Thyroid gland (tissue), 4 donors: ENCODE data around the gene CEP295NL. TPM values are rescaled to one million over a fixed set of nuclear protein-coding genes. Genes with fewer than 3 reads are reported as not detected.

Experiments used
- DNase-seq, 2 donors: peaks; one replicate each; pipeline ENCODE4 v3.0.0-alpha.2; 2019
- H3K27ac ChIP-seq, 3 donors: fragments of 200-600 bp; sonication (generic); 1 replicate in 2 of 3; 2 replicates in 1 of 3; pipeline ENCODE4 v1.5.1; 2016 to 2019; ENCODE audit warnings: mild to moderate bottlenecking in 1 of 3, moderate library complexity in 1 of 3
- H3K27me3 ChIP-seq: fragments of 200-600 bp; sonication (generic); one replicate; pipeline ENCODE4 v1.5.1; 2019
- H3K36me3 ChIP-seq, 2 donors: fragments of 200-600 bp; sonication (generic); one replicate each; pipeline ENCODE4 v1.5.1; 2016 to 2019
- H3K4me1 ChIP-seq, 2 donors: fragments of 200-600 bp; sonication (generic); one replicate each; pipeline ENCODE4 v1.5.1; 2017 to 2019
- H3K4me3 ChIP-seq, 3 donors: fragments of 200-600 bp; sonication (generic); replicated peaks in 1 of 3; 1 replicate in 2 of 3; 2 replicates in 1 of 3; pipeline ENCODE4 v1.5.1; 2016; ENCODE audit warnings: mild to moderate bottlenecking in 1 of 3
- H3K9me3 ChIP-seq: fragments of 200-600 bp; sonication (generic); one replicate; pipeline ENCODE4 v1.5.1; 2017
- POLR2A ChIP-seq, 2 donors: fragments of 450-650 bp; IDR thresholded peaks; one replicate each; pipeline ENCODE4 v1.6.1; 2017; ENCODE audit warnings: antibody characterized with exemption in 2 of 2, mild to moderate bottlenecking in 2 of 2, moderate library complexity in 1 of 2
- WGBS, 2 donors: methylation state at CpG; one replicate each; pipeline ENCODE4 v1.1.5; 2017; 5-methylcytosine and 5-hydroxymethylcytosine counted together
- intact Hi-C: fragments of 100-400 bp; cut with DNase I; formaldehyde crosslinking; loops from one replicate; pipeline ENCODE4 v1.15.1; 2023
- total RNA-seq, 4 donors: library from RNA; depleted of rRNA; stranded (reverse); fragments of >200 nt; gene quantifications; one replicate each; pipeline ENCODE4 v1.2.3, GENCODE V29; 2016
- TF ChIP-seq, protein P1 (sequence below), 6 experiments: fragments of 200-600 bp in 3 of 6; fragments of 450-650 bp in 3 of 6; sonication (generic) in 3 of 6; IDR thresholded peaks; one replicate each; pipeline ENCODE4 v1.5.1; 2016 to 2019; ENCODE audit warnings: antibody characterized with exemption in 6 of 6, mild to moderate bottlenecking in 2 of 6, inconsistent platforms in 1 of 6, moderate library complexity in 1 of 6

Gene CEP295NL
- total RNA-seq, 4 donors from 2014 or later: 0.67 to 1.6 (median 1.4) TPM

DNA sequence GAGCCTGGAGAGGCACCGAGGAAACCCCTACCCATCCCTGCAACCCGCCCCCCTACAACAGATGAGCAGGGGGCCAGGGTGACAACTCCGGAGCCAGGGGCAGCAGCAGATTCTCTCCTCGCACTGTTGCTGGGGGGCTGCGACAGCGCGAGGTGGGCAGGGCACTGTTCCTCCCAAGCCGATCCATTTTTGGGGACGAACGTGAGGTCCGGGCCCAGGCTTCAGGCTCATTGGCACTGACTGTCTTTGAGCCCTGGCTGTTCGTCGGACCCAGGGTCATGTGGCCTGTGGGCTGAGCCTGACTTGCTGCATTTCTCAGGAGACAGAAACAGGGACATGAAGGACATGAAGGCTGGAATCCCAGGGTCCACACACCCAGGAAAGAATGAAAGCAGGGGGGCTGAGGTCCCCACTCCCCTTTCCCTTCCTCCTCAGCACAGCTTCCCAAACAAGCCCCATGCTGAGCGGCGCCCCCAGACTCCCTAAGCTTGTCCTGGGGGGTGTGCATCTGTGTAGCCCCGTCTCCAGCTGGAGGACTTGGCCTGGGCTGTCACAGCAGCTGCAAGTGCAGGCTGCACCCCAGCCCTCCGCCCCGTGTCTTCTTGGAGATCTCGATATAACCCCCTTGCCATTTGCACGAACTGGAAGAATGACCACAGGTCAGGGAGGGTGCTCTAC is 18.7 kb downstream of the CEP295NL start:
- Histone ChIP-seq H3K9me3 (no peaks in the 10 kb centered on the region), H3K27me3 (no peaks in the 10 kb centered on the region), H3K36me3 (no peaks in the 10 kb centered on the region), H3K27ac (peak overlapping the region; percentile 48 to 93 (median 67)), H3K4me3 (no peak overlapping the region), H3K4me1 (peaks cover 12 to 39% of the 10 kb centered on the region in 2 donors)
- intact Hi-C loops: no loop called here
- WGBS, 2 donors: 81 to 85% methylated on average over 7 to 17 of the region's 20 CpGs
- TF ChIP-seq POLR2A (IDR thresholded peaks at IDR 0.05): no peak
- no peak for DNase-seq

DNA sequence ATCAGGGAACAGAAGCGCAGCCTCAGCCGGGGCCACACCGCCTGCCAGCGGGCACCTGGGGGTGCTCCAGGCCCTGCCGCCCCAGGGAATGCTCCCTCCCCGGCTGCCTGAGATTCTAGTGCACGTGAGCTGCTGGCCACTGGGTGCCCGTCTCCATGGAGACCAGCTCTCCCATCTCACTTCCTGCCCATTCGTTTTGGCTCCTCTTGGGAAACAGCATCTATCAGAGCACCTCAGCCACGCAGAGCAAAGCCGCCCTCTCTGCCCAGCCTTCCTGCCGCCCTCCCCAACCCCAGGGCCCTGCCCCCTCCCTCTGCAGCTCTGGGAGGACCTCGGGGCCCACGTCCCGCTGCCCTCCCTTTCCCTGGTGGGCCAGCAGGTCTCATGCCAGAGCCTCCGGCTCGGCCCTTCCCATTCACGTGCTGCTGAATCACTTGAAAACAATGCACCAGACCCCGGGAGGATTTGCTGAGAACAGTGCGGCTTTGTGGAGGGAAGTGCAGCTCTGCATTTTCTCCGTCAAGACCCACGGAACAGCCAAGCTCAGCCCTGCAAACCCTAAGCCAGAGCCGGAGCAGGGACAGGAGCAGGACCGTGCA is 19.4 kb downstream of the CEP295NL start:
- WGBS, 2 donors: 47 to 55% methylated on average over 19 to 24 of the region's 24 CpGs
- DNase-seq: peak; percentile 45 to 49

DNA sequence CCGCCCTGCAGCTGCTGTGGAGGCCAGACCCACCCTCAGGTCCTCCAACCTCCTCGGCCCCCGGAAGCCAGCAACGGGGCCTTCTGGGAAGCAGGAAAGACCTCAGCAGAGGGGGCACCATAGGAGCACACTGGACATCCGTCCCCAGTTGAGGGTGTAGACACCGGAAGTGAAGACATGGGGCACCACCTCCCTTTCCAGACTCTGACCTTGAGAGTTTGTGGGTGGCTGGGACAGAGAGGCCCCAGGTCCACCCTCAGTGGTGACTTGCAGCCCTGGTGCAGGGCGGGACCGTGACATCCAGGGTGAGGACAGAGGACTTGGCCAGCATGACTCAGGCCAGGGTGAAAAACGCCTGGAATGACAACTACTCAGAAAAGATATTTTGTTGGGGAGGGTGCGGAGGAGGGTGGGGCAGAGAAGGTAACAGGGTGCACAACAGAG is 19.9 kb downstream of the CEP295NL start:
- no peaks in the 10 kb centered on the region for H3K9me3 ChIP-seq
- peaks cover 12 to 46% of the 10 kb centered on the region in 2 donors for H3K4me1 ChIP-seq
- no peak overlapping the region for H3K4me3 ChIP-seq
- intact Hi-C loops: no loop called here
- H3K27ac ChIP-seq: peak overlapping the region; percentile 67 to 93 (median 69)
- WGBS, 2 donors: 40 to 59% methylated on average over 7 to 10 of the region's 10 CpGs
- TF ChIP-seq, protein P1, sequence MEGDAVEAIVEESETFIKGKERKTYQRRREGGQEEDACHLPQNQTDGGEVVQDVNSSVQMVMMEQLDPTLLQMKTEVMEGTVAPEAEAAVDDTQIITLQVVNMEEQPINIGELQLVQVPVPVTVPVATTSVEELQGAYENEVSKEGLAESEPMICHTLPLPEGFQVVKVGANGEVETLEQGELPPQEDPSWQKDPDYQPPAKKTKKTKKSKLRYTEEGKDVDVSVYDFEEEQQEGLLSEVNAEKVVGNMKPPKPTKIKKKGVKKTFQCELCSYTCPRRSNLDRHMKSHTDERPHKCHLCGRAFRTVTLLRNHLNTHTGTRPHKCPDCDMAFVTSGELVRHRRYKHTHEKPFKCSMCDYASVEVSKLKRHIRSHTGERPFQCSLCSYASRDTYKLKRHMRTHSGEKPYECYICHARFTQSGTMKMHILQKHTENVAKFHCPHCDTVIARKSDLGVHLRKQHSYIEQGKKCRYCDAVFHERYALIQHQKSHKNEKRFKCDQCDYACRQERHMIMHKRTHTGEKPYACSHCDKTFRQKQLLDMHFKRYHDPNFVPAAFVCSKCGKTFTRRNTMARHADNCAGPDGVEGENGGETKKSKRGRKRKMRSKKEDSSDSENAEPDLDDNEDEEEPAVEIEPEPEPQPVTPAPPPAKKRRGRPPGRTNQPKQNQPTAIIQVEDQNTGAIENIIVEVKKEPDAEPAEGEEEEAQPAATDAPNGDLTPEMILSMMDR (IDR thresholded peaks at IDR 0.05): no peak
- TF ChIP-seq POLR2A (IDR thresholded peaks at IDR 0.05): no peak
- H3K27me3 ChIP-seq: no peaks in the 10 kb centered on the region
- peak; percentile 40 to 42 for DNase-seq
- no peaks in the 10 kb centered on the region for H3K36me3 ChIP-seq

More for the DNA sequence above, 19.4 kb downstream of the CEP295NL start:
- TF ChIP-seq, protein P1 (IDR thresholded peaks at IDR 0.05): no peak
- TF ChIP-seq POLR2A (IDR thresholded peaks at IDR 0.05): peak in 1 of 2 donors; percentile 20
- no peak overlapping the region for H3K4me3 ChIP-seq
- H3K9me3 ChIP-seq: no peaks in the 10 kb centered on the region
- no peaks in the 10 kb centered on the region for H3K36me3 ChIP-seq
- intact Hi-C loops: no loop called here
- peaks cover 12 to 46% of the 10 kb centered on the region in 2 donors for H3K4me1 ChIP-seq
- peak overlapping the region; percentile 67 to 93 (median 69) for H3K27ac ChIP-seq
- no peaks in the 10 kb centered on the region for H3K27me3 ChIP-seq

DNA sequence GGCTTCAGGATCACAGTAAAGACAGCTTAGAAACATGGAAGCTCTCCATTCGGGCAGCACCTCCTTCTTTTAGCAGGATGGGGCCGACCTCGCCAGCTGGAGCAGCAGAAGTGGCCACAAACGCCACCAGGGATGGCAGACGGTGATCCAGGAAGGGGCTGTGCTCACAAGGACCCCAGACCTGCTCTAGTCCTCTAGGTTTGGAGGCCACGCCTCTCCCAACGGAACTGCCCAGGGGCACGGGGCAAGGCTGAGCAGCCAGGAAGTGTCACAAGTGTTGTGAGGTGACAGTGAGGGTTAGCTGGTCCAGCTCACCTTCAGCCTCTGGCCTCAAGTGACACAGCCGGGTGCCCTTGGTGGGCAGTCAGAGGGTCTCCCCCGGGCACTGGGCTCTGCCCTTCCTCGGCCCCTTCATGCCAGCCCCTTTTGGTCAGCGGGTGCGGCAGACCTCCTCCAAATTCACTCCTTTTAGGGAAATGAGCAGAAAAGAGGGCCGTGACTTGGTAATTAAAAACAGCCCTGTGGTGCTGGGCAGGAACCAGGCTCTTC is 20.4 kb downstream of the CEP295NL start:
- Histone ChIP-seq H3K27me3 (no peaks in the 10 kb centered on the region), H3K36me3 (no peaks in the 10 kb centered on the region), H3K4me3 (no peak overlapping the region), H3K9me3 (no peaks in the 10 kb centered on the region), H3K4me1 (peaks cover 12 to 46% of the 10 kb centered on the region in 2 donors), H3K27ac (peak overlapping the region; percentile 67 to 93 (median 69))
- DNase-seq: no peak
- 64 to 78% methylated on average over 13 of the region's 14 CpGs for WGBS, 2 donors
- TF ChIP-seq, protein P1 (IDR thresholded peaks at IDR 0.05): no peak
- TF ChIP-seq POLR2A (IDR thresholded peaks at IDR 0.05): no peak
- intact Hi-C loops: no loop called here

DNA sequence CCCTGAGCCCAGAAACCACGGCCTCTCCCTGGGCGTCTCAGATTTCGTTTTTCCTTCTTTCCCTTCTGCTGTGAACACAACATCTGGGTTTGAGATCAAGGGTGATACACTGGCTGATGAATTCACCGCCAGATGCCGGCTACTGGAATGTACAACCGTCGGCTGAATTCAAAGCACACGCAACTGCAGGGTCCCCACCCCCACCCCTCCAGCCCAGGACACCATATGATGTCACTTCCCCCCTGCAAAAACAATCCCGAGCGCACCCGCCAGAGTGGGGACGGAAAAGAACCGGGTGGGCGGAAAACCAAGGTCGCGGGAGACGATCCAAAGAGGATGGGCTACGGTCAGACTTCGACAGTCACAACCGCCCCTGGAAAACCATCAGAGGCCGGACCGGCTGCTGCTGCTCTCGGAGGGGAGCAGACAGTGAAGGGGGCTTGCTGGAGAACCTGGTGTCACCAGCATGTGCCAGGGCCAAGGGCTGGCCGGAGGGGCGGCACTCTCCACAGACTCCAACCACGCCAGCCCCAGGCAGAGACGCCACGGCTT is 23.3 kb downstream of the CEP295NL start:
- intact Hi-C loops: no loop called here
- H3K27me3 ChIP-seq: no peaks in the 10 kb centered on the region
- no peak overlapping the region for H3K4me3 ChIP-seq
- no peaks in the 10 kb centered on the region for H3K36me3 ChIP-seq
- peak overlapping the region; percentile 50 to 76 (median 73) for H3K27ac ChIP-seq
- TF ChIP-seq, protein P1 (IDR thresholded peaks at IDR 0.05): no peak
- peak in 1 of 2 donors; percentile 26 for TF ChIP-seq POLR2A (IDR thresholded peaks at IDR 0.05)
- peak; percentile 30 to 40 for DNase-seq
- 58 to 67% methylated on average over 28 of the region's 28 CpGs for WGBS, 2 donors
- peaks cover 12 to 44% of the 10 kb centered on the region in 2 donors for H3K4me1 ChIP-seq
- no peaks in the 10 kb centered on the region for H3K9me3 ChIP-seq
